ENCODE results near the gene SGTA.

The SGTA gene

GRCh38 chr19:2811221-2811722 lies 28.2 kb upstream of the SGTA start:
- Histone ChIP-seq H3K9me2 (replicated peaks; ENCODE audit: insufficient read depth, low read length) (no peaks in the 10 kb centered on the region), H3K4me3 (ENCODE audit: low read length) (no peak overlapping the region), H3K9ac (ENCODE audit: low read length) (no peak overlapping the region), H2AFZ (ENCODE audit: low read length) (no peak overlapping the region), H3K36me3 (replicated peaks; ENCODE audit: insufficient read depth, low read length) (peaks cover 7% of the 10 kb centered on the region; the same call in 1 of the 2 replicates), H3K9me3 (replicated peaks; ENCODE audit: insufficient read depth, low read length) (no peaks in the 10 kb centered on the region), H4K20me1 (ENCODE audit: insufficient read depth, low read length) (no peaks in the 10 kb centered on the region), H3F3A (ENCODE audit: insufficient read depth, low read length) (no peaks in the 10 kb centered on the region), H3K4me2 (ENCODE audit: low read depth, low read length) (no peak overlapping the region), H3K27me3 (replicated peaks; ENCODE audit: insufficient read depth, low read length) (no peaks in the 10 kb centered on the region), H3K79me2 (ENCODE audit: low read length) (no peaks in the 10 kb centered on the region), H3K4me1 (ENCODE audit: low read length) (no peaks in the 10 kb centered on the region), H3K27ac (ENCODE audit: low read length) (no peak overlapping the region)
- DNase-seq = no peak
- no peak for TF ChIP-seq EZH2phosphoT487 (IDR thresholded peaks at IDR 0.05; ENCODE audit: low read length)
- no peak for TF ChIP-seq EZH2 (optimal IDR thresholded peaks at IDR 0.05; ENCODE audit: low read depth, low read length)
- TF ChIP-seq CTCF (IDR thresholded peaks at IDR 0.05; ENCODE audit: low read length) = no peak

- Histone ChIP-seq H3K9me2 (replicated peaks; ENCODE audit: insufficient read depth, low read length) (no peaks in the 10 kb centered on the region), H3K4me3 (ENCODE audit: low read length) (no peak overlapping the region), H3K4me1 (ENCODE audit: low read length) (no peaks in the 10 kb centered on the region), H3K9me3 (replicated peaks; ENCODE audit: insufficient read depth, low read length) (no peaks in the 10 kb centered on the region), H3K4me2 (ENCODE audit: low read depth, low read length) (no peak overlapping the region), H3K27me3 (replicated peaks; ENCODE audit: insufficient read depth, low read length) (no peaks in the 10 kb centered on the region), H3K9ac (ENCODE audit: low read length) (no peak overlapping the region), H2AFZ (ENCODE audit: low read length) (no peak overlapping the region), H3F3A (ENCODE audit: insufficient read depth, low read length) (no peaks in the 10 kb centered on the region), H3K79me2 (ENCODE audit: low read length) (no peaks in the 10 kb centered on the region), H3K27ac (ENCODE audit: low read length) (no peak overlapping the region), H4K20me1 (ENCODE audit: insufficient read depth, low read length) (no peaks in the 10 kb centered on the region), H3K36me3 (replicated peaks; ENCODE audit: insufficient read depth, low read length) (peaks cover 7% of the 10 kb centered on the region; the same call in 1 of the 2 replicates)
- TF ChIP-seq CTCF (IDR thresholded peaks at IDR 0.05; ENCODE audit: low read length) (no peak), EZH2phosphoT487 (IDR thresholded peaks at IDR 0.05; ENCODE audit: low read length) (no peak), EZH2 (optimal IDR thresholded peaks at IDR 0.05; ENCODE audit: low read depth, low read length) (no peak)
- no peak for DNase-seq
Measured at GRCh38 chr19:2810141-2811091, 27.3 kb upstream of the SGTA start.

- Histone ChIP-seq H3K36me3 (replicated peaks; ENCODE audit: insufficient read depth, low read length) (peaks cover 12% of the 10 kb centered on the region; the same call in 1 of the 2 replicates), H3K4me2 (ENCODE audit: low read depth, low read length) (no peak overlapping the region), H3K9me2 (replicated peaks; ENCODE audit: insufficient read depth, low read length) (no peaks in the 10 kb centered on the region), H2AFZ (ENCODE audit: low read length) (no peak overlapping the region), H3K27ac (ENCODE audit: low read length) (no peak overlapping the region), H3F3A (ENCODE audit: insufficient read depth, low read length) (no peaks in the 10 kb centered on the region), H3K4me3 (ENCODE audit: low read length) (no peak overlapping the region), H3K9me3 (replicated peaks; ENCODE audit: insufficient read depth, low read length) (no peaks in the 10 kb centered on the region), H4K20me1 (ENCODE audit: insufficient read depth, low read length) (no peaks in the 10 kb centered on the region), H3K79me2 (ENCODE audit: low read length) (no peaks in the 10 kb centered on the region), H3K9ac (ENCODE audit: low read length) (no peak overlapping the region), H3K27me3 (replicated peaks; ENCODE audit: insufficient read depth, low read length) (no peaks in the 10 kb centered on the region), H3K4me1 (ENCODE audit: low read length) (no peaks in the 10 kb centered on the region)
- DNase-seq = no peak
- TF ChIP-seq CTCF (IDR thresholded peaks at IDR 0.05; ENCODE audit: low read length) (no peak), EZH2phosphoT487 (IDR thresholded peaks at IDR 0.05; ENCODE audit: low read length) (no peak), EZH2 (optimal IDR thresholded peaks at IDR 0.05; ENCODE audit: low read depth, low read length) (no peak)
Measured at GRCh38 chr19:2809387-2810140, 26.5 kb upstream of the SGTA start.
